A549 treated with GW870086 at 1 μM for 4 hours (cell line): ENCODE results near the gene HSD3B2. TPM values are rescaled to one million over a fixed set of nuclear protein-coding genes. Genes with fewer than 3 reads are reported as not detected.

Experiments
- total RNA-seq: library from RNA; stranded (reverse); fragments of 200-300 nt; extraction: Qiagen RNA extraction; gene quantifications from 5 replicates; pipeline ENCODE4 v1.2.3, GENCODE V29; 2022; ENCODE audit warnings: low read depth

The HSD3B2 gene
- not detected in 5 replicates for total RNA-seq

GRCh38 chr1:119414950-119415349 lies at the start of gene HSD3B2:
Gene HSD3B2 (plus strand): TSS chr1:119415150. CDS start chr1:119415420, 270 bp downstream.

GRCh38 chr1:119368554-119368953 lies 46.4 kb upstream of the HSD3B2 start, which contains the start of gene HAO2:
Gene HAO2 (plus strand): TSS chr1:119368785. CDS start chr1:119381086, 12,301 bp downstream.

Other genes starting within 250 kb of the HSD3B2 start
- gene HAO2, start 46.4 kb upstream of the HSD3B2 start, total RNA-seq: not detected in 5 replicates
- not detected in 5 replicates for gene HSD3B1, start 92.1 kb downstream of the HSD3B2 start, total RNA-seq
- gene ZNF697, start 233.1 kb downstream of the HSD3B2 start, total RNA-seq: 1.6 to 2.2 TPM (median 1.8 TPM) in 5 replicates